GM19239 (cell line): ENCODE measurements around the gene PHF20.
A peak's percentile ranks its signal among the peaks of the same experiment; 100 is the strongest.
"Not testable (repeated sequence)": the region's sequence is repeated elsewhere in the genome, so short reads cannot be mapped to it uniquely, and the experiment has no call there.

ENCODE experiments used
- DNase-seq: peaks from one replicate; pipeline ENCODE4 v3.0.0; 2011; ENCODE audit warnings: low spot score; ENCODE audit not compliant: insufficient read length
- FAIRE-seq: peaks from 2 replicates; lab custom pipeline; 2011; peaks lifted over from hg19 to GRCh38; lab: Jason Lieb, UNC

Gene PHF20

GRCh38 chr20:35954200-35954906, 182.5 kb downstream of the PHF20 start, which contains the start of gene SCAND1:
Gene SCAND1 (minus strand): TSS chr20:35954502. CDS start chr20:35954284, 218 bp downstream.
- peak; percentile 89 for DNase-seq
- peak; percentile 94 for FAIRE-seq

DNA sequence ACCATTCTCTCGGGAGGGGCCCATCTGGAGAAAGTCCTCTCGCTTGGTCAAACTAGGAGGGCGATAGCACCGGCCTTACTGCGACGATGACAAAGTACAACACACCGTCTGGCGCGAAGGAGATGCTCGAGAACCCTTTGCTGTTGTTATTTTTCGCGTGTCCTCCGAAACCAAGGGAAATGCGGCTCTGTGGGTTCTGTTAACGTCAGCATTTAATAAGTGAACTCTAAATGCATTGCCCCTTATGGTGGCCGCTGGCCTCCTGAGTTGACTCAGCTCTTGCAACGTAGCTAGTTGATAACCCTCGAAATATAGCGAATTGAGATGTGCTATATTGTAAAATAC, 183.1 kb downstream of the PHF20 start:
- no peak for DNase-seq
- FAIRE-seq: no peak

- DNase-seq (no peak), FAIRE-seq (no peak)
Measured at GRCh38 chr20:35956616-35957015, 184.8 kb downstream of the PHF20 start.

GRCh38 chr20:35959291-35959690, 187.5 kb downstream of the PHF20 start:
- FAIRE-seq, DNase-seq: not testable (repeated sequence)

DNA sequence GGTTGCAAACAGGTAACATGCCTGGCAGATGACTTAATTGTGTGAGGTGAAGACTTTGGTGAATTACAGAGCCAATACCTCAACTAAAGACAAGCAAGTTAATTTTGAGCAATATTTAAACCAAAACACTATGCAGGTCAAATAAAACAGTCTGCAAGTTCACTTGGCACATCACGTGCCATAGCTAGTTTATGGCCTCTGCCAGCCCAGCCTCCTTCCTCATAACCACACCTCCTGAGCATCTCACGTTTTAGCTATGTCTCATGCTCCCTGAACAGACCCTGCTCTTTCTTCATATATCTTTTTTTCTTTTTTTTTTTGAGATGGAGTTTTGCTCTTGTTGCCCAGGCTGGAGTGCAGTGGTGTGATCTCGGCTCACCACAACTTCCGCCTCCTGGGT, 192.1 kb downstream of the PHF20 start:
- DNase-seq (no peak), FAIRE-seq (no peak)

GRCh38 chr20:35967979-35968640, 196.3 kb downstream of the PHF20 start, which contains the start of gene CNBD2:
Gene CNBD2 (plus strand): TSS chr20:35968590. CDS start chr20:35968763, 173 bp downstream.
- DNase-seq (no peak), FAIRE-seq (no peak)

DNA sequence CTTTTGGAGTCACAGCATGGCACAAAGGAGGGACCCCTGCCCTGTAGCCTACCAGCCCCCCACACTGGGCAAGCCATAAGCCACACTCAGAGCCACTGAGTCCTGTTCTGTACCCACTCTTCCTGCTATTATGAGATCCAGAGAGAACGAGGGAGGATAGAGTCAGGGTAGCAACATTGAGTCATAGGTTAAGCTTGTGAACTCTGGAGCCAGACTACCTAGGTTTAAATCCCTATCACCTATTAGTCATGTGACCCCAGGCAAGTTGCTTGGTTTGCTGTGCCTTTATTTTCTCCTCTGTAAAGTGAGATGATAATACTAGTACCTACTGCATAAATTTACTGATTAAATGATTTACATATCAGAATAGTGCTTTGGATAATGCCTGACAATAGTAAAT, 197.1 kb downstream of the PHF20 start:
- FAIRE-seq: no peak
- DNase-seq: no peak

- FAIRE-seq (no peak), DNase-seq (no peak)
Measured at GRCh38 chr20:35971981-35972380, 200.2 kb downstream of the PHF20 start.

DNA sequence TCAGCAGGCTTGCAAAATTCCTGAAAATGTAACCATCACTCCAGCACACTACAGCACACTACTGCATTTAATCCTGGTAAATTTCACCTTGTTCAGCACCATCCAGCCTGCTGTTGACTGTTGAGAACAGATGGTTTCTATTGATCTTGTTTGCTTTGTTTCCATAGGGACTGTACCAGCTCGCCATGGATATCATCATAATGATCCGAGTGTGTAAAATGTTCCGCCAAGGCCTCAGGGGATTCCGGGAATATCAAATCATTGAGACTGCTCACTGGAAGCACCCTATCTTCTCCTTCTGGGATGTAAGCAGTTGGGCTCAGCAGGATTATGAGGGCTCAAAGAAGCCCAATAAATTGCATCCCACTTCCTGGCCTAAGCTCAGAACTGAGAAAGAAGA, 200.6 kb downstream of the PHF20 start:
- no peak for DNase-seq
- no peak for FAIRE-seq

DNA sequence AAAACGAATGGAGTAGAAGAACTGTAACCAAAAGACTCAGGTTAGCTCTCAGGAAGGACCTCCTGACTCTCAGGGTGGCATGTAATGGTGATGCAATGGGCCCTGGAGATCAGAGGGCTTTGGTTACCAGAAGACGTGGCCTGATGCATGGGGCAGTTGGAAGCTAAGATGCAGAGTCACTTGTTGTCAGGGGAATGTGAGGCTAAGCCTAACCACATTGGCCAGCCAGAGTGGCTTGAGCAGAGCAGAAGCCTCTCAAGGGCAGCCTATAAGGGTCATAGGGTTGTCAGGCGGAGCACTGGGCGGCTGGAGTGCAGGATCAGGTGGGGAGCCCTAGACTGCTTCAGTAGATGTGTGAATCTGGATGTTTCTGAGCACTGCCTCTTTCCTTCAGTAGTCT, 202.4 kb downstream of the PHF20 start:
- FAIRE-seq: no peak
- no peak for DNase-seq

GRCh38 chr20:35975576-35976373, 204.0 kb downstream of the PHF20 start:
- DNase-seq (no peak), FAIRE-seq (no peak)

DNA sequence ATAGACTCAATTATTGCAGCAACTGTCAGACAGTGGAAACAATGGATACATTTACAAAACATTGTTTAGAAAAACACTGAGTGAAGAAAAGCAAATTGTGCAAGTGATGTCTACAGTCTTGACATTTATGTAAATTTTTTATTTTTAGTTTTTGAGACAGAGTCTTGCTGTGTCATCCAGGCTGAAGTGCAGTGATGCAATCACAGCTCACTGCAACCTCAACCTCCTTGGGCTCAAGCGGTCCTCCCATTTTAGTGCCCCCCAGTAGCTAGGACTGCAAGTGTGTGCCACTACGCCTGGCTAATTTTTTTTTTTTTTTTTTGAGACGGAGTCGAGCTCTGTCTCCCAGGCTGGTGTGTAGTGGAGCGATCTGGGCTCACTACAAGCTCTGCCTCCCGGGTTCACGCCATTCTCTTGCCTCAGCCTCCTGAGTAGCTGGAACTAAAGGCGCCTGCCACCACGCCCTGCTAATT, 206.3 kb downstream of the PHF20 start:
- FAIRE-seq: no peak
- DNase-seq: no peak

- no peak for FAIRE-seq
- DNase-seq: no peak
Measured at GRCh38 chr20:35979544-35979943, 207.7 kb downstream of the PHF20 start.

DNA sequence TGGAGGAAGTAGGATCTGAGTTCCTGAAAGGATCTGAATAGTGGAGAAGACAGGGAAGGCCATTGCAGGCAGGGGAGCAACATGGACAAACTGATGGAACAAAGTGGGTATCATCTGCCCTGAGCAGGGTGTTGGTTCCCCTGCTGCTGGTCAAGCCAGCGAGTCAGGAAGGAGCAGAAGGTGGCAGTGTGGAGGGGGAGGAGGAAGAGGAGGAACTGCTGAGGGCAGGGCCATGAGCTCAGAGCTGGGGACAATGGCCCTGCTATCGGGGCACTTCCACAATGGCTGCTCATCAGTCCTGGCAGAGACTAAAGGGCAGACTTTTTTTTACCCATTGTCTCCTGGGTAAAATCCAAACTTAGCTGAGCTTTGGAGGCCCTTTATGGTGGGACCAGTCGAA, 210.2 kb downstream of the PHF20 start:
- no peak for FAIRE-seq

DNA sequence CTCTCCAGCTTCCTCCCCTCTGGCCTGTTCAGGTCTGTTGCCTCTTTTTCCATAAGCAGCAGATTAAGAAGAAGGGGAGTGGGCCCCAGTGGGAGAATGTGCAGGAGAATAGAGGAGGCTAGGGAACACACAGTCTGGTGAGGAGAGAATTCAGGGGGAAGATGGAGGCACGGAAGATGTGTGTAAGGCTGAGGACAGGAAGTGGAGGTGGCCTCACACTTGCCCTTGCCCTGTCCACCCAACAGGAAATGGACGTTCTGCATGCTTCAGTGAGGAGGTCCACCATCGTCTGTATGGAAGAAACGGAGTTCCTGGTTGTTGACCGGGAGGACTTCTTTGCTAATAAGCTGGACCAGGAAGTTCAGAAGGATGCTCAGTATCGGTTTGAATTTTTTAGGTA, 212.6 kb downstream of the PHF20 start:
- DNase-seq (no peak), FAIRE-seq (no peak)

More for the DNA sequence above, 210.2 kb downstream of the PHF20 start:
- no peak for DNase-seq

DNA sequence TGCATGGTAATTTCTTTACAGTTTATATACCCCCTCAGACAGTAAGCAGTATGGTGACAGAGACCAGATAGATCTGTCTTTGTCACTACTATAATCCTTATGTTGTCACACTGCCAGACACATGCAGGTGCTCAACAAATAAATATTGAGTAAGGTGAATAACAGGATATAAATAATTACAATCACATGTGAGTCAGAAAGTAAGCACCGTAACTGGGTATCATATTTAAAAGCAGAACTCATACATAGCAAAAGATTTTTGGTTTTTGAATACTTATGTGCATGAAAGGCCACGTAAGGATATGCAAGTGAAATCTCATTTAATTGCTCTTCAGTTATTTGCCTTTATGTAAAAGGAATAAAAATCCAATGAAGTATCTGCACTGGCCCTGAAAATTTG, 214.0 kb downstream of the PHF20 start:
- FAIRE-seq (no peak), DNase-seq (no peak)

DNA sequence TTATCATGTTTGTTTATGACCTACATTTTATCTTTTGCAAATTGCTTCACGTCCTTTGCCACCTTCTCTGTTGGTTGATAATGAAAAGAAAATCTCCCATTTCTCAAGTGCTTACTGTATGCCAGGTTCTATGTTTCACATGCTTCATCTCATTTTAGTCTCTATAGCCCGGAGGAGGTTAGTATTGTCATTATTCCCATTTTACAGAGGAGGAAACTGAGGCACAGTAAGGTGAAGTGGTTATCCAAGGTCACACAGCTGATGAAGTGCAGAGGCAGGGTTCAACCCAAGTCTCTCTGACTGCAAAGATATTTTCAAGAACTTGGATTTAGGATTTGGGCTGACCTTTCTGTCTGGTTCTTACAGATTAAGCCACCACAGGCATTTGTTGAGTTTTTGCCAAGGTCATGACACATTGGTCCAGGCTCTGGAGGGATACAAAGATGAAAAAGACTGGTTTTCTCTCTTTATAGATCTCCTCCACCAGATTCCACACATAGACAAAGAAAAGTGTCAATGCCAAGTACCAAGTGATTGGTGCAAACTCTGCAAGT, 217.2 kb downstream of the PHF20 start:
- DNase-seq: no peak
- FAIRE-seq: no peak

- FAIRE-seq (no peak), DNase-seq (no peak)
Measured at GRCh38 chr20:35991142-35991771, 219.4 kb downstream of the PHF20 start.

GRCh38 chr20:35992713-35993335, 221.0 kb downstream of the PHF20 start:
- FAIRE-seq: peak; percentile 61
- peak; percentile 79 for DNase-seq
